ENCODE data around the gene KRT35. TPM values are rescaled to one million over a fixed set of nuclear protein-coding genes. Genes with fewer than 3 reads are reported as not detected.

Gene KRT35
- total RNA-seq, 2 donors from 2014 or later: not detected

GRCh38 chr17:41484920-41485904 lies 4.3 kb upstream of the KRT35 start:
- no peak for ATAC-seq (ENCODE audit: insufficient number of reproducible peaks, low FRiP score, low read depth)
- H3K36me3 ChIP-seq: no peaks in the 10 kb centered on the region
- no peak overlapping the region for H3K27ac ChIP-seq

GRCh38 chr17:41483991-41484826 lies 3.3 kb upstream of the KRT35 start:
- DNase-seq (ENCODE audit: low spot score) (no peak), ATAC-seq (ENCODE audit: insufficient number of reproducible peaks, low FRiP score, low read depth) (no peak)
- H3K4me3 ChIP-seq: no peak overlapping the region
- H3K27me3 ChIP-seq (replicated peaks; ENCODE audit: insufficient read depth): no peaks in the 10 kb centered on the region
- no peak overlapping the region for H3K27ac ChIP-seq
- H3K9me3 ChIP-seq: no peaks in the 10 kb centered on the region
- H3K4me1 ChIP-seq (ENCODE audit: control insufficient read depth in 1 of 2, low read depth in 2 of 2): no peaks in the 10 kb centered on the region
- H3K36me3 ChIP-seq: no peaks in the 10 kb centered on the region
- TF ChIP-seq CTCF (IDR thresholded peaks at IDR 0.05): no peak

More at GRCh38 chr17:41484920-41485904, 4.3 kb upstream of the KRT35 start:
- Histone ChIP-seq H3K4me1 (ENCODE audit: control insufficient read depth in 1 of 2, low read depth in 2 of 2) (no peaks in the 10 kb centered on the region), H3K27me3 (replicated peaks; ENCODE audit: insufficient read depth) (no peaks in the 10 kb centered on the region), H3K4me3 (no peak overlapping the region), H3K9me3 (no peaks in the 10 kb centered on the region)
- TF ChIP-seq CTCF (IDR thresholded peaks at IDR 0.05): no peak
- DNase-seq (ENCODE audit: low spot score): no peak

- H3K27ac ChIP-seq: no peak overlapping the region
- no peak for TF ChIP-seq CTCF (IDR thresholded peaks at IDR 0.05)
- no peak for DNase-seq (ENCODE audit: low spot score)
Observed at GRCh38 chr17:41483531-41483930, 2.6 kb upstream of the KRT35 start.

GRCh38 chr17:41480581-41480980 lies 370 bp downstream of the KRT35 start:
- H3K9me3 ChIP-seq: no peaks in the 10 kb centered on the region
- H3K27me3 ChIP-seq (replicated peaks; ENCODE audit: insufficient read depth): no peaks in the 10 kb centered on the region
- H3K4me3 ChIP-seq: no peak overlapping the region
- TF ChIP-seq CTCF (IDR thresholded peaks at IDR 0.05): no peak
- H3K36me3 ChIP-seq: no peaks in the 10 kb centered on the region
- DNase-seq (ENCODE audit: low spot score): no peak
- no peak for ATAC-seq (ENCODE audit: insufficient number of reproducible peaks, low FRiP score, low read depth)
- no peak overlapping the region for H3K27ac ChIP-seq
- H3K4me1 ChIP-seq (ENCODE audit: control insufficient read depth in 1 of 2, low read depth in 2 of 2): no peaks in the 10 kb centered on the region

More at GRCh38 chr17:41483531-41483930, 2.6 kb upstream of the KRT35 start:
- no peak overlapping the region for H3K4me3 ChIP-seq
- no peak for ATAC-seq (ENCODE audit: insufficient number of reproducible peaks, low FRiP score, low read depth)
- no peaks in the 10 kb centered on the region for H3K4me1 ChIP-seq (ENCODE audit: control insufficient read depth in 1 of 2, low read depth in 2 of 2)
- H3K36me3 ChIP-seq: no peaks in the 10 kb centered on the region
- no peaks in the 10 kb centered on the region for H3K9me3 ChIP-seq
- no peaks in the 10 kb centered on the region for H3K27me3 ChIP-seq (replicated peaks; ENCODE audit: insufficient read depth)

- DNase-seq (ENCODE audit: low spot score) (no peak), ATAC-seq (ENCODE audit: insufficient number of reproducible peaks, low FRiP score, low read depth) (no peak)
- TF ChIP-seq CTCF (IDR thresholded peaks at IDR 0.05): no peak
- no peaks in the 10 kb centered on the region for H3K9me3 ChIP-seq
- no peaks in the 10 kb centered on the region for H3K4me1 ChIP-seq (ENCODE audit: control insufficient read depth in 1 of 2, low read depth in 2 of 2)
- H3K4me3 ChIP-seq: no peak overlapping the region
- H3K27me3 ChIP-seq (replicated peaks; ENCODE audit: insufficient read depth): no peaks in the 10 kb centered on the region
- H3K27ac ChIP-seq: no peak overlapping the region
- no peaks in the 10 kb centered on the region for H3K36me3 ChIP-seq
Observed at GRCh38 chr17:41480136-41480535, 815 bp downstream of the KRT35 start.
